ENCODE results near the gene OSTF1. TPM values are rescaled to one million over a fixed set of nuclear protein-coding genes. Genes with fewer than 3 reads are reported as not detected.

Gene OSTF1
- polyA plus RNA-seq, 1 donor from 2014 or later = 8.8 TPM

DNA sequence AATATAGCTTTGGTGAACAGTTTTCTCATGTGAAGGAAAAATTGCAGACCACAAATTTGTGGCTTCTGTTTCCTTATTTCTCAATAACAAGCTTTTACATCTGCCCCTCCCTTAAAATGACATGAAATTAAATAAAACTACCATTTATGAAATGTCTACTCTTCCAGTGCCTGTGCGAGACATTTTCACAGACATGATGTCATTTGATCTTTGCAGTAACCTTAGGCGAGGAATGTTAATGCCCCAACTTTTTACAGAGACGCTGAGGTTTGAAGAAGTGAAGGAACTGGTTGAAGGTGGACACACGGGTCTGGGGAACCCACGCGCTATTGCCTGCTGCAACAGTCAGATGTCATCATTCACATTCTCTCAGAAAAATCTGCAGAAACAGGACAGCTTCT lies 61.5 kb downstream of the OSTF1 start:
- H4K20me1 ChIP-seq (ENCODE audit: insufficient read depth) = no peaks in the 10 kb centered on the region
- H3K79me2 ChIP-seq (replicated peaks; ENCODE audit: insufficient read depth, low read length) = no peaks in the 10 kb centered on the region
- no peak overlapping the region for H3K4me2 ChIP-seq (ENCODE audit: low read length)
- TF ChIP-seq, protein P1, sequence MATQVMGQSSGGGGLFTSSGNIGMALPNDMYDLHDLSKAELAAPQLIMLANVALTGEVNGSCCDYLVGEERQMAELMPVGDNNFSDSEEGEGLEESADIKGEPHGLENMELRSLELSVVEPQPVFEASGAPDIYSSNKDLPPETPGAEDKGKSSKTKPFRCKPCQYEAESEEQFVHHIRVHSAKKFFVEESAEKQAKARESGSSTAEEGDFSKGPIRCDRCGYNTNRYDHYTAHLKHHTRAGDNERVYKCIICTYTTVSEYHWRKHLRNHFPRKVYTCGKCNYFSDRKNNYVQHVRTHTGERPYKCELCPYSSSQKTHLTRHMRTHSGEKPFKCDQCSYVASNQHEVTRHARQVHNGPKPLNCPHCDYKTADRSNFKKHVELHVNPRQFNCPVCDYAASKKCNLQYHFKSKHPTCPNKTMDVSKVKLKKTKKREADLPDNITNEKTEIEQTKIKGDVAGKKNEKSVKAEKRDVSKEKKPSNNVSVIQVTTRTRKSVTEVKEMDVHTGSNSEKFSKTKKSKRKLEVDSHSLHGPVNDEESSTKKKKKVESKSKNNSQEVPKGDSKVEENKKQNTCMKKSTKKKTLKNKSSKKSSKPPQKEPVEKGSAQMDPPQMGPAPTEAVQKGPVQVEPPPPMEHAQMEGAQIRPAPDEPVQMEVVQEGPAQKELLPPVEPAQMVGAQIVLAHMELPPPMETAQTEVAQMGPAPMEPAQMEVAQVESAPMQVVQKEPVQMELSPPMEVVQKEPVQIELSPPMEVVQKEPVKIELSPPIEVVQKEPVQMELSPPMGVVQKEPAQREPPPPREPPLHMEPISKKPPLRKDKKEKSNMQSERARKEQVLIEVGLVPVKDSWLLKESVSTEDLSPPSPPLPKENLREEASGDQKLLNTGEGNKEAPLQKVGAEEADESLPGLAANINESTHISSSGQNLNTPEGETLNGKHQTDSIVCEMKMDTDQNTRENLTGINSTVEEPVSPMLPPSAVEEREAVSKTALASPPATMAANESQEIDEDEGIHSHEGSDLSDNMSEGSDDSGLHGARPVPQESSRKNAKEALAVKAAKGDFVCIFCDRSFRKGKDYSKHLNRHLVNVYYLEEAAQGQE (IDR thresholded peaks at IDR 0.05; ENCODE audit: borderline replicate concordance) = no peak
- TF ChIP-seq, protein P2, sequence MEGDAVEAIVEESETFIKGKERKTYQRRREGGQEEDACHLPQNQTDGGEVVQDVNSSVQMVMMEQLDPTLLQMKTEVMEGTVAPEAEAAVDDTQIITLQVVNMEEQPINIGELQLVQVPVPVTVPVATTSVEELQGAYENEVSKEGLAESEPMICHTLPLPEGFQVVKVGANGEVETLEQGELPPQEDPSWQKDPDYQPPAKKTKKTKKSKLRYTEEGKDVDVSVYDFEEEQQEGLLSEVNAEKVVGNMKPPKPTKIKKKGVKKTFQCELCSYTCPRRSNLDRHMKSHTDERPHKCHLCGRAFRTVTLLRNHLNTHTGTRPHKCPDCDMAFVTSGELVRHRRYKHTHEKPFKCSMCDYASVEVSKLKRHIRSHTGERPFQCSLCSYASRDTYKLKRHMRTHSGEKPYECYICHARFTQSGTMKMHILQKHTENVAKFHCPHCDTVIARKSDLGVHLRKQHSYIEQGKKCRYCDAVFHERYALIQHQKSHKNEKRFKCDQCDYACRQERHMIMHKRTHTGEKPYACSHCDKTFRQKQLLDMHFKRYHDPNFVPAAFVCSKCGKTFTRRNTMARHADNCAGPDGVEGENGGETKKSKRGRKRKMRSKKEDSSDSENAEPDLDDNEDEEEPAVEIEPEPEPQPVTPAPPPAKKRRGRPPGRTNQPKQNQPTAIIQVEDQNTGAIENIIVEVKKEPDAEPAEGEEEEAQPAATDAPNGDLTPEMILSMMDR (IDR thresholded peaks at IDR 0.05; ENCODE audit: poor library complexity, severe bottlenecking) = no peak
- no peak for TF ChIP-seq RAD21 (conservative IDR thresholded peaks at IDR 0.05)
- TF ChIP-seq MXI1 (conservative IDR thresholded peaks at IDR 0.05; ENCODE audit: poor library complexity, severe bottlenecking) = no peak
- no peak for TF ChIP-seq EZH2 (IDR thresholded peaks at IDR 0.05; ENCODE audit: borderline replicate concordance, insufficient read depth, low read length, poor library complexity, severe bottlenecking)
- no peak for TF ChIP-seq EP300 (conservative IDR thresholded peaks at IDR 0.05; ENCODE audit: poor library complexity, severe bottlenecking)
- no peak for TF ChIP-seq SMC3 (conservative IDR thresholded peaks at IDR 0.05; ENCODE audit: poor library complexity)
- no peak for TF ChIP-seq TAF1 (IDR thresholded peaks at IDR 0.05; ENCODE audit: low read depth)
- TF ChIP-seq POLR2AphosphoS5 (IDR thresholded peaks at IDR 0.05) = no peak
- H3K27ac ChIP-seq (ENCODE audit: low read length) = no peak overlapping the region
- no peak overlapping the region for H3K4me3 ChIP-seq (ENCODE audit: low read length)
- H2AFZ ChIP-seq (ENCODE audit: low read depth, low read length) = no peak overlapping the region
- H3K9ac ChIP-seq (ENCODE audit: low read length) = no peak overlapping the region
- H3K36me3 ChIP-seq (ENCODE audit: insufficient read depth, low read length) = no peaks in the 10 kb centered on the region
- no peaks in the 10 kb centered on the region for H3K9me3 ChIP-seq (ENCODE audit: low read length)
- no peaks in the 10 kb centered on the region for H3K27me3 ChIP-seq (ENCODE audit: insufficient read depth, low read depth, low read length)
- no peaks in the 10 kb centered on the region for H3K9me2 ChIP-seq (ENCODE audit: insufficient read depth, low read length)
- H3F3A ChIP-seq (ENCODE audit: insufficient read depth, low read length, poor library complexity, severe bottlenecking) = no peaks in the 10 kb centered on the region

DNA sequence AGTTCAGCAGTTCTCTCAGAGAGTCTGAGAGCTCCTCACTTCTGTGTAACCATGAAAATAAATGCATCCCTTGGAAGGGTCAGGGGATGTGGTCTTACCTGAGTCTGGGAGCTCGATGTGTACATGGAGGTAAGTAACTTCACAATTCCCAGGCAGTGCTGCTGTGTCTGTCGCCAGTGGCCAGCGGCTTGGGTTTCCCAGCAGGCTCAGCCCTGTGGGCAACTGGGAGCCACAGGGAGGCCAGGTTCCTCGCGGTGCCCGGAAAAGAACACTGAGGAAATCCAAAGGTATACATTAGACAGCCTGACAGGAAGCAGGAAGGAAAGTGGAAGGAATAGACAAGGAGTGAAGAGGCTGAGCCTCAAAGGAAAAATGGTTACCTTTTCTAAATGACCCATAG lies 62.2 kb downstream of the OSTF1 start:
- TF ChIP-seq, protein P1 (IDR thresholded peaks at IDR 0.05; ENCODE audit: borderline replicate concordance) = no peak
- H3K9me3 ChIP-seq (ENCODE audit: low read length) = no peaks in the 10 kb centered on the region
- H3K79me2 ChIP-seq (replicated peaks; ENCODE audit: insufficient read depth, low read length) = no peaks in the 10 kb centered on the region
- H3K4me3 ChIP-seq (ENCODE audit: low read length) = no peak overlapping the region
- H3K27me3 ChIP-seq (ENCODE audit: insufficient read depth, low read depth, low read length) = no peaks in the 10 kb centered on the region
- no peak overlapping the region for H2AFZ ChIP-seq (ENCODE audit: low read depth, low read length)
- H3K36me3 ChIP-seq (ENCODE audit: insufficient read depth, low read length) = no peaks in the 10 kb centered on the region
- H3K9me2 ChIP-seq (ENCODE audit: insufficient read depth, low read length) = no peaks in the 10 kb centered on the region
- no peak overlapping the region for H3K9ac ChIP-seq (ENCODE audit: low read length)
- H3K4me2 ChIP-seq (ENCODE audit: low read length) = no peak overlapping the region
- H3K27ac ChIP-seq (ENCODE audit: low read length) = no peak overlapping the region
- no peaks in the 10 kb centered on the region for H3F3A ChIP-seq (ENCODE audit: insufficient read depth, low read length, poor library complexity, severe bottlenecking)
- no peaks in the 10 kb centered on the region for H4K20me1 ChIP-seq (ENCODE audit: insufficient read depth)
